GM03348 (cell line): Measurements from ENCODE around the gene ASB16.

ENCODE experiments used
- DNase-seq: peaks from one replicate; pipeline ENCODE4 v3.0.0; 2012; ENCODE audit warnings: low spot score

Gene ASB16

DNA sequence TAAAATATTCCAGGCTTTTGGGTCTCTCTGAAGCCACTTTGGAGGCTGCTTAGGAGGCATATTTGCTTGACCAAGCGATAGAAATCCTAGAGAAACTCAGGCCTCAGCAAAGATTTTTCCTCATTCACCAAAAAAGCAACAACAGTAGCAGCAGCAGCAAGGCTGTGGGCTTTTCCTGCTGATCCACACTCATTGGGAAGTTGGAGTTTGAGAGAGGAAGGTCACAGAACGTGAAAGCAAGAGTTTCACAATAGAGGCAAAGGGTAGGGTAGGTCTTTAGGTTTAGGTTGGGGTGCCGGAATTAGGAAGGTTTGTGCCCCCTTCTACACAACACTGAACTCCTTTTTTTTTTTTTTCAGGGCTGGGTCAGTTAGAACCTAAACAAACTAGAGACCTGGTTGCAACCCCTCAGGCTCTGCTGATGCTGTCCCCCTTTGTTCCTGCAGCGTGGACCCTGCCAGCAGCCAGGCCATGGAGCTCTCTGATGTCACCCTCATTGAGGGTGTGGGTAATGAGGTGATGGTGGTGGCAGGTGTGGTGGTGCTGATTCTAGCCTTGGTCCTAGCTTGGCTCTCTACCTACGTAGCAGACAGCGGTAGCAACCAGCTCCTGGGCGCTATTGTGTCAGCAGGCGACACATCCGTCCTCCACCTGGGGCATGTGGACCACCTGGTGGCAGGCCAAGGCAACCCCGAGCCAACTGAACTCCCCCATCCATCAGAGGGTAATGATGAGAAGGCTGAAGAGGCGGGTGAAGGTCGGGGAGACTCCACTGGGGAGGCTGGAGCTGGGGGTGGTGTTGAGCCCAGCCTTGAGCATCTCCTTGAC is 18.3 kb downstream of the ASB16 start:
- no peak for DNase-seq

DNA sequence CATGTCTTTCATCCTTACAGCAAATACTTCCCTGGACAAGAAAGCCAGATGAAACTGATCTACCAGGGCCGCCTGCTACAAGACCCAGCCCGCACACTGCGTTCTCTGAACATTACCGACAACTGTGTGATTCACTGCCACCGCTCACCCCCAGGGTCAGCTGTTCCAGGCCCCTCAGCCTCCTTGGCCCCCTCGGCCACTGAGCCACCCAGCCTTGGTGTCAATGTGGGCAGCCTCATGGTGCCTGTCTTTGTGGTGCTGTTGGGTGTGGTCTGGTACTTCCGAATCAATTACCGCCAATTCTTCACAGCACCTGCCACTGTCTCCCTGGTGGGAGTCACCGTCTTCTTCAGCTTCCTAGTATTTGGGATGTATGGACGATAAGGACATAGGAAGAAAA is 20.0 kb downstream of the ASB16 start:
- no peak for DNase-seq

DNA sequence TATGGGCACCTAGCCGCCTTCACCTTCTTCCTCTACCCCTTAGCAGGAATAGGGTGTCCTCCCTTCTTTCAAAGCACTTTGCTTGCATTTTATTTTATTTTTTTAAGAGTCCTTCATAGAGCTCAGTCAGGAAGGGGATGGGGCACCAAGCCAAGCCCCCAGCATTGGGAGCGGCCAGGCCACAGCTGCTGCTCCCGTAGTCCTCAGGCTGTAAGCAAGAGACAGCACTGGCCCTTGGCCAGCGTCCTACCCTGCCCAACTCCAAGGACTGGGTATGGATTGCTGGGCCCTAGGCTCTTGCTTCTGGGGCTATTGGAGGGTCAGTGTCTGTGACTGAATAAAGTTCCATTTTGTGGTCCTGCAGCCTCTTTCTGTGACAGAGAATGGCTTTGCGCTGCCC is 20.9 kb downstream of the ASB16 start:
- DNase-seq = no peak

DNA sequence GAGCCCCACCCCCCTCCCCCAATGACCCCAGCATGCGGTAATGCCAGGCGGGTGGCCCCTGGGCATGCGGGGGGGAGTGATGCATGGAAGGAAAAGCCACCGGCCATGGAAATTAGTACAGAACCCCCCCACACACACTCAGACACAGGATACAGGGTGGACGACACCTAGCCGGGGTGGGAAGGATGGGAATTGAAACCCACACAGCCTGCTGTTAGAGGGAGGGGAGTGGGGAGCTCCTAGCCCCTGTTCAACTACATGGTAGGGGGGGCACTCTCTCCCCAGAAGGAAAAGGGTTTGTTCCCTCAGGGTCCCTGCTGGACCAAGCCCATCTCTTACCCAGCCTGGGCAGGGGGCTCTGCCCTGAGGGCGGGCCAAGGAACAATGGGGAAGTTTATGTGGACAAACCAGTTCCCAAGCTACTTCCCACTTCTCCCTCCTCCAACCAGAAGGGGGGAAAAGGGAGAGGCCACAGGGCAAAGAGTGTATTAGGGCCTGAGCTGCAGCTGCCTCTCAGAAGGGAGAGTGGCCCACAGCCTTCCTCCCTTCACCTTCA is 21.5 kb downstream of the ASB16 start:
- no peak for DNase-seq

DNA sequence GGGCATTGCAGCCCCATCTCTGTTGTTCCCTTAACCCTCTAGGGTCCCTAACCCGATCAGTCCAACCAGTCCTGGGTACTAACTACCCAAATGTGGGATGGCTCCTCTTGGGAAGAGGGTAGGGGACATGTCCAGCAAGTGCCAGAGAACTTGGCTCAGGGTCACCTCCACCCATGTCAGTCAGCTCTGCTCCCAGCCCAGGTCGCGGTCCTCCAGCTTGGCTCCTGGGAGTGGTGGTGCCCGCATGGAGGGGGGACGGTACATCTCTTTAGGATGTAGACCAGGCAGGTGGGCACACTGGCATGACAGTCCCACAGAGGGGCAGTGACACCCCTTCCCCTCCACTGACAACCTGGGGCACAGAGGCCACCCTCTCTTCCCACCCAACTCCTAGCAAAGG is 22.2 kb downstream of the ASB16 start:
- DNase-seq = no peak

DNA sequence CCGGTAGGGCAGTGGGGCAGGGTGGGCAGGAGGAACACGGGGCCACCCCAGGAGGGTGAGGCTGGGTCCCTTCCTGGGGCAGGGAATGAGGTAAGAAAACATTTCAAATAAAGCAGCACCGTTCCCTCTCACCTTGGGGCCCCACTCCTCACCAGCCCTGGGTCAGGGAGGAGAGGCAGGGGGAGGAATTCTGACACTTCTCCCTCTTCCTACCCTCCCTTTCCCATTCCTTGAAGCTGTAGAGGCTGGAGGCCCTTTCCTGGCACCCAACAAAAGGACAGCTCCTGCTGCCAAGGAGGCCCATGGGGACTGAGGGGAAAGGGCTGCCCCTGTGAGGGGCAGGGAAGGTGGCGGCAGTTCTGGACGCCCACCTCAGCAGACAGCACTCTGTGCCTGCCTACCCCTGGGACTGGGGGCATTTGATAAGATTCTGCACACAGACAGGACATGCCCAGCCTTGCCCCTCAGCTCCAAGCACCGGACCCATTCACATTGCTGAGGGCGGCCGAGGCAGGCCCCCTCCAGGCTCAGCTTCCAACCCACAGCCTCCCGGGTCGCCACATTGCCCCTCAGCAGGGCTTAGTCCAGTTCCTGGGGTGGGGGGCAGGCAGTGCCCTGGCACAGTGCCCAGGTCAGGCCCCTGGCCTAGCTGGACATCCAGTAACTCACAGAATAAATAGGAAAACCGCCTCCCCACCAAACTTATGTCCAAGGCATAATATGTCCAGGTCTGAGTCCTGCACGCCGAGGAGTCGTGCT is 23.0 kb downstream of the ASB16 start:
- no peak for DNase-seq

DNA sequence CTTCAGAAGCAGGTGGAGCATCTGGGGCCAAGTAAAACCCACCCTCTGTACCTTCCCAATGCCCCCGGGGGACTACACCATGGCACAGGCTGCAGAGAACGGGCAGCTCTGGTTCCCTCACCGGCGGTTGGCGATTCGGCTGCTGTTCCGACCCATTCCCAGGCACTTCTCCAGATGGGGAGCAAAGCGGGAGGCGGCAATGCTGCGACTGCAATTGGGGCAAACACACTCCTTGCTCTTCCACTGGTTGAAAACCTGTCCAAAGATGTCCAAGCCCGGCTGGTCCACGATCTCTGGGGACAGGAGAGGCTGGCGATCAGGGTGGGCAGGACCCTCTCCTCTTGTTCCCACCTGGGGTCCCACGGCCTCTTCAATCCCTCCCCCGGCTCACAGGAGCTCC is 26.6 kb downstream of the ASB16 start:
- DNase-seq = no peak

DNA sequence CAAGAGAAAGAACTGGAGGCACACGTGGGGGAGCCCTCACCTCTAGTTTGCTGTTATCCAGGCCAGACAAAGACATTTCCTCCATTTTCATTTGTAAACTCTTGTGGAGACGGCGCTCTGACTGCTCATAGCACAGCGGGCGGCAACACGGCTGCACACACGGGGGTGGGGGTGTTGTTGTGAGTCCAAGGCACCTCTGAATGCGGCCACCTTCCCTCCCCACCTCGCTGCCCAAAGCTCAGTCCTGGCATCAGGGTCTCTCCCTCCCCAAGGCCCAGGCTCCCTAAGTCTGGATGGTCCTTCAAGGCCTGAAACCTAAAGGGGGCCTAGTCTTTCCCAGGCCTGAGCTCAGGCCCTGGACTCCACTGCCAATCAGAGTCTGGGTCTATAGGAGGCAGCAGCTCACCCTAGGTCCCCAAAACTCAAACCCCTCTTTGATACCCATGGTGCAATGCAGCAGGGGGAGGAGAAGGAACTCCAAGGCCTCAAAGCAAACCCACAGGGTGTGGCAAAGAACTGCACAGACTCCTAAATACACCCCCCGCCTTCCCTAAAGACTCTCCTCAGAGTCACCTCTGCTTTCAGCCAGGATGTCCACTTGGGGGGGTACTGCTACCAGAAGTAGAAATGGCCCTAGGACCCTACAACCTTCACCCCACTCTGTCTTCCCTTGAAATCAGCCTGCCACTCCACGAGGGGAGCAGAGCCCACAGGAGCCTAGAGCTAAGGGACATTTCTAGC is 27.6 kb downstream of the ASB16 start:
- peak; percentile 77 for DNase-seq

DNA sequence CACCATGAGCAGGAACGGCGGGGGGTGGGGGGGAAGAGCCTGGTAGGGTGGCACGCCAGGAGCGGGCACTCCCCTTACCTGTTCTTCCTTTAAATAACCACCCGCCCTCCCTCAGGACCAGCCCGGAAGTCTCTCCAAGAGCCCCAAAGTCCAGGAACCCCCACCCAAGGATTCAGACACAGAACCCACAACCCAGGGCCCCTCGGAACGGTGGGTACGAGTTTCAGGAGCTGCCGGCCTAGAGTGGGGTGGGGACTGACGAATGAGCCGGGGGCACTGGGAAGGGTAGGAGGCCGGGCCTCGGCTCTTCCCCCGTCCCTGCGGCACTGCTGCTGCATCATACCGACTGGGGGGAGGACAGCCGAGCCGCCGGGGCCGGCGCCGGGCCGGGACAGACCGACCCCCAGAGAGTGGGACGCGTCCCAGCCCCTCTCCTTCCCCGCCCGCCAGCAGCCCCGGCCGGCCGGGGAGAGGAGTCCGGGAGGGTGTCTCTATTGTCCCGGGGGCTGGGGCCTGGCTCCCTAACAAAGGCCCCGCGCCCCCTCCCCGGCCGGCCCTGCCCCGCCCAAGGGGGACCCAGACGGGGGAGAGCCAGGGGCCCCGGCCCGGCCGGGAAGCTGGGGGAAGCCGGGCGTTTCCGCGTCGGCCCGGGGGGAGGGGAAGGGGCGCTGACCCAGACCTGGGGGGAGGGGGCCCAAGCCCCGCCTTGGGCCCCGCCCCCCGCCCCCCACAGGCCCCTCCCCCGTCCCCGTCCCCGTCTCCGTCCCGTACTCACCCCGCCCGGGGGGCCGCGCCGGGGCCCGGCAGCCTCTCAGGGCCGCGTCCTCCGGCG is 28.4 kb downstream of the ASB16 start:
- DNase-seq = peak; percentile 94

DNA sequence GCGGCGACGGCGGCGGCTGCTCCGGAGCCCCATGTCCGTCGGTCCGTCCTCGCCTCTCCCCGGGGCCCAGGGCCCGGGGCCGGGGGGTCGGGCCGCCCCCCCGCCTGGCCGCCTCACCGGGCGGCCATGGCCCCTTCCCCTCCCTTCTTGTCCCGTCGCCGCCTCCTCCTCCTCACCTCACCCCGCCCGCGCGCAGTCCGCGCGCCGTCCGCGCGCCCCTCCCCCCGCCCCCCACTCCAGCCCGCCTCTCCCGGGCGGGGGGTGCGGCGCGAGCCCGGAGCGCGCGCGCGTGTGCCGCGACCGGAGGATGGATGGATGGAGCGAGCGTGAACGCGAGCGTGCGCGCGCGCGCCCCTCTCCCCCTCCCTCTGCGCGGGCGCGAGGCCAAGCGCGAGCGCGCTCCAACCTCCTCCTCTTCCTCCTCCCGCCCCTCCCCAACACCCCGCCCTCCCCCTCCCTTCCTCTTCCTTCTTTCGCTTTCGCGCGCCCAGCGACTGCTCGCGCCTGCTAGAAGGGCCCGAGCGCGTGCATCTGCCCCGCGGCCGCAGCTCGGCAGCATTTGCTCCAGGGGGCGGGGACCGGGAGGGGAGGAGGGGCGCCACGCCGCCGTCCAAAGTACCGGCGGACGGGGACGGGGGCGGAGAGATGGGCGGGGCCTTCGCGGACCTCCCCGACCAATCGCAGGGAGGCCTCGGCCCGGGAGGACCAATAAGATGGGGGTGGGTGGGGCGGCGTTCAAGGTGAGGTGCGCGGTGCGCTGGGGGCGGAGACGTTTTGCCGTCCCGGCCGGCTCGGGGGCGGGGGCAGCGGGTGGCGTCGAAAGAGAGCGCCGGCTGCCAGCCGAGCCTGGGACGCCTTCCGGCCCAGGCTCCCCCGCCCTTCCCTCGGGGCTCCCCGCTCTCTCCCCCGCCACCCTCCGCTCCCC is 29.3 kb downstream of the ASB16 start, which contains the start of gene ATXN7L3:
Gene ATXN7L3, minus strand, starts transcription at position 332 of the 925 bp plus-strand sequence. CDS start 1,814 bp downstream, outside the sequence.
- peak; percentile 99 for DNase-seq

DNA sequence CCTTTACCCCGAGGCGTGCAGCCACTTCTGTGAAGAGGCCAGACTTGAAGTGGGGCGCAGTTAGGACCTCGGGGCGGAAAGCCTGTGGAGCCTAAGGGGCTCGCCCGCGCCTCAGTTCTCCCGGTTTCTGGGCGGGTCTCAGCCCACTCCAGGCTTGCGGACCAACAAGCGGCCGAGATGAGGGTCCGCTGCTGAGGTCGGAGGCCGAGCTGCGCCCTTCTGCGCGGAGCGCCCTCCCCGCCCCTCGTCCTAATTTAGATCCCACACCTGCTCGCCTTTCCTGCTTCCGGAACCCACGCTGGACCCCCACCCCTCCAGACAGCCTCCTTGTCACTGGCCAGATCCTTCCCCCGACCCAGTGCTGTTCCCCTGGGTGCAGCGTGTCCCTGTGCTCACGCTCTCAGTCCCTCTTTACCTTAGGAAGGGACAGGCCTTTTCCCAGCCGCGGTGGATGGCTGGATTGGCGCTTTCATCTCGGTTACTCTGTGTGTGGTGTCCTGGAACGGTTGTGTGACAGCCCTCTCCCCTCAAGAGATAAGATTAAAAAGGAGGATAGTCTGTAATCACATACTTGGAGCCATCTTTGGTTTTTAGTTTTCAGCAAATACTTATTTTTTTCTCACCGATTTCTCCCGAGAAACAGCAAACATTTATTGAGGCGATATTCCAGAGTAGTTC is 30.1 kb downstream of the ASB16 start:
- no peak for DNase-seq

DNA sequence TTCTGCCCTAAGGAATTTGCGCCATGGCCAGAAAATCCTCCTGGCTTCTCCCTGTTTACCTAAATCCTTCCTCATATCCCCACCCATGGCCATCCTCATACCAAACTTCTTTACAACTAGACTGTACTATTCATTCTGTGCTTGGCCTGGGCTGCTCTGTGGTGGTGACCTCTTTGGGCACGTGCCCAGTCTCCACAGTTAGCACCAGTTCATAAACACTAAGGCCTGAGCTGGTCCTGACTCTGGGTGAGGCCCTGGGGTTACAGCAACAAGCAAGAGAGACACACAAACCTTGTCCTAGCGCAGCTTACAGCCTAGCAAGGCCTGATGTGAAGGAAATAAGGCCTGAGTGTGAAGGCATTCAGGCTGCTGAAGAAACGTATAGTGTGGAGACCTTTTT is 32.3 kb downstream of the ASB16 start:
- DNase-seq = no peak

DNA sequence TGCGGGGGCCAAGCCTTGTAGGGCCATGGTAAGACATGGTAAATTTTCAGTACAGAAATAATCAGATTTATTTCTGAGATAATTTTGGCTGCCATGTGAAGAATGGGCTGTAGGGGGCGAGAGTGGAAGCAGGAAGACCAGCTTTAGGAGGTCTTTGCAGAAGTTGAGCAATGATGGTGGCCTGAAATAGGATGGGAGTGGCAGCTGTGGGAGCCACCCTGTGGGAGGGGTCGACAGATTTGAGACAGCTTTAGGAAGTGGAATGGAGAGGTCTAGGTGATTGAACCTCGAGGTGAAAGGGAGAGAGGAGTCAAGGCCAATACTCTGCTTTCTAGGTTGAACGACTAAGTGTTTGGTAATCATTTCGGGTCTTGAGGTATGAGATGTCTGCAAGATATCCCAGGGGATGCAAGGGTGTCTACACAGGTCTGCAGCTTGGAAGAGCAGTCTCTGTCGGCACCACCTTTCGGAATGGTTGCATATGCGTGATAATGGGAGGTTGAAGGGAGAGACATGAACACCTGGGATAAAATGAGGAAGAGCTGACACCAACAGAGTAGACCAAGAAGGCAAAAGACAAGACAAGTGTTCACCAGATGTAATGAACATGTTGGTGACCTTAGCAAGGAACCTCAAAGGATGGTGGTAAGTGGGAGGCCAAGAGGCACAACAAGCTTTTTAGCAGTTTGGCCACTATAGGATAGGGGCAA is 33.4 kb downstream of the ASB16 start:
- peak; percentile 70 for DNase-seq

DNA sequence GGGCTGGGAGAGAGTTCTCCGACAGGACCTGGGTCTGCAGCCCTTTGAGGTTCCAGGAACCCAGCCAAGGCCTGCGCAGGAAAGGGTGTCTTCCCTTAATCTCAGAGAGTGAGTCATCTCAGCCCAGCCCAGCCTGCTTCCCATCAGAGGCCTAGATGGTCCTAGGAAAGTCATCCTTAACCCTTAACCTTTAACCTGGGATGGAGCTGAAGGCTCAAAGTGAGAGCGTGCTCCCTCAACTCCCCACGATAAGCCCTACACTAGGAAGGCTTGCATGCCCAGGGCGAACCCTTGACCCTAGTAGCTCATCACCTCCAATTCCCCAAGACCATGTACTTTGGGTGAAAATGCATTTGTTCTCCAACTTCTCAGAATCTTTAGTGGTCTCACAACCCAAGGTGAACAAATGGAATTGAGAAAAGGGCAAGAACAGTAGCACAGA is 34.0 kb downstream of the ASB16 start:
- peak; percentile 40 for DNase-seq

DNA sequence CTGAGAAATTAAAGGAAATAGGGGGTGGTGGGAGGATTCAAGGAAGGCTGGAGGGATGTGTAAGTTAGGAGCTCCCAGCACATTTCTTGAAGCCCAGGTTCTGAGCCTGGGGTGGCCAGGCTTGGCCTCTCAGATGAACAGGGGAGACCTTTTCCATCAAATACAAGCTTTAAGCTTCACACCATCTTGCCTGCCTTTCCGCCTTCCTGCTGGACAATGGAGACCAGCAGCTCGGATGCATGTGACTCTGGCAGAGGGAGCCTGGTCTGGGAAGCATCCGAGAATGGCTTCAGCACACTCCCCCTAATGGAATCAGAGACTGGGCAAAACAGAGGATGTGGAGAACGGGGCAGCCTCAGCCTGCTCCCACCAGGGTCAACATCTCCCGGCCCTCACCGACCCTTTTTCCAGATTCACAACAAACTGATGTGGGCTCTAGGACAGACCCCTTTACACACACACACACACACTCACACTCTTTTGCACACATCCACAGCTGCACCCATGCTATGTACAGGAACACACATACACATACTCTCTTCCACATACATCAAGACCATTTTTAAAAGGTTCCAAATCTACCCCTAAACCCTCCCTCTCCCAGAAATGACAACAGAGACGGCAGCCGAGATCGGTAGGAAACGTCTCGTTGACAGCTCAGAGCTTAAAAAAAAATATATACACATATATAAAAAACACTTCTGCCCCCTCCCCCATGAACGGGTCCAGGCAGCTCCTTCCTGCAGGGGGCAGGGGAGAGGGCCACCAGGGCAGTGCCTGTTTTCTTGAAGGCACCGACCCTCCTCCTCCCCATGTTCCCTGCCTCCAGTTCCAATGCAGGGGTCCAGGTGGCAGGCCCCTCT is 35.7 kb downstream of the ASB16 start:
- DNase-seq = no peak

DNA sequence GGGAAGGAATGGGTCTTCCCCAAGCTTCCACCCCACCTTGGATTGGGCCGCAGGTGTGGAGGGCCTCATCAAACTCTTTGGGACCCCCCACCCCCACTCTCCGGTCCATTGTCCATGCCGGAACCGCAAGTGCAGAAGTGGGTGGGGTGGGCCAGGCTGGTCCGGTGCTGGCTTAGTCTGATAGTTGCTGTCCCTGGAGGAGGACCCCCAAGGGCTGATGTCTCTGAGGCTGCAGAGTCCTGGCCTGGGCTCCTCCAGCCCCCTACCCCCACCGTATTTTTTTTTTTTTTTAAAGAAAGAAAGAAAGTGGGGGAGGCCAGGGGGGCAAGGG is 36.3 kb downstream of the ASB16 start:
- no peak for DNase-seq

DNA sequence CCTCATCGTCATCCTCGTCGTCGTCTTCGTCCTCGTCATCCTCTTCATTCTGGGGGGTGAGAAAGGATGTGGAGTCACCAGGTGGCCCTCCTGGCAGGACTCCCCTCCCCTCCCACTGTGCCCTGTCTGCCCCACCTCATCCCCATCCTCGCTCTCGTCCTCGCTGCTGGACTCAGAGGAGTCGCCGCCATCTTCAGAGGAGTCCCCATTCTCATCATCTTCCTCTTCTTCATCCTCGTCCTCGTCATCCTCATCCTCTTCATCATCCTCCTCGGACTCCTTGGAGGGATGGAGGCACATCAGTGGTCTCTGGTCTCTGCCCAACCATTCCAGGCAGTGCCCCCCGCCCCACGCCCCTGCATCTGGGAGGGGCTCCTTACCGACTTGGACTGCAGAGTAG is 36.8 kb downstream of the ASB16 start:
- DNase-seq = no peak

DNA sequence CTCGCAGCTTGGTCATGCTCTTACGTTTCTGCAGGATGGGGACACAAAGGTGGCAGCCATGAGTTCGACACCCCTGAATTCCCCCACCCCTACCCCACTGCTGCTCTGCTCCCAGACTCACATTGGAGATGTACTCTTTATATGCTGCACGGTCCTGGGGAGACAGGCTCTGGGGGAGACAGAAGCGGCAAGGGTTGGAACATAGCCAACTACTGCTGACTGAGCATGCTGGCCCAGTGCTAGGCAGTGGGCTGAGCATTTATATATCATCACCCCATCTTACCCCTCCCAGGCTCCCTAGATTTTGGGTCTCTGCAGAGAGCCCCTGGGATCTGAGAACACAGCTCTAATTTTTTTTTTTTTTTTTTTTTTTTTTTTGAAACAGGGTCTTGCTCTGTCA is 37.2 kb downstream of the ASB16 start:
- DNase-seq = no peak
